ENCODE results near the gene OOSP4B.

GRCh38 chr11:60059052-60059451 lies 42.1 kb downstream of the OOSP4B start:
- no peak for TF ChIP-seq CTCF (IDR thresholded peaks at IDR 0.05)
- no peak for TF ChIP-seq EZH2 (IDR thresholded peaks at IDR 0.05; ENCODE audit: borderline replicate concordance, insufficient read depth, low read depth, low read length, poor library complexity, severe bottlenecking)

All from B cell (primary cell).